HepG2 (cell line): ENCODE measurements around the gene CHN2. TPM values are rescaled to one million over a fixed set of nuclear protein-coding genes. Genes with fewer than 3 reads are reported as not detected.
A peak's percentile ranks its signal among the peaks of the same experiment; 100 is the strongest.

Experiments
- ATAC-seq: fragments of 200-7000 bp; cut with Tn5 transposase; 3 replicates; pipeline ENCODE4 v1.9.1; 2020; ENCODE audit warnings: mild to moderate bottlenecking, moderate library complexity
- BruUV-seq: library from RNA; stranded (reverse); fragments of 400-500 nt; replicated peaks from 2 replicates; lab custom pipeline; 2021; lab: Mats Ljungman, UMichigan
- CTCF ChIA-PET: fragments of 300-600 bp; formaldehyde crosslinking; extraction: SDS; loops from one replicate; lab custom pipeline; 2021; ENCODE audit warnings: low total read pairs, inconsistent platforms, low intra/inter-chr PET ratio; lab: Yijun Ruan, JAX
- POLR2A ChIA-PET: fragments of 350-600 bp; sonication (Branson Sonifier 250); formaldehyde crosslinking; loops from one replicate; lab custom pipeline; 2020; ENCODE audit warnings: antibody characterized with exemption, inconsistent platforms; lab: Yijun Ruan, JAX
- DNase-seq: peaks from one replicate; pipeline ENCODE4 v3.0.0-alpha.2; 2015; ENCODE audit warnings: low spot score
- FAIRE-seq: peaks from 3 replicates; lab custom pipeline; 2011; peaks lifted over from hg19 to GRCh38; lab: Jason Lieb, UNC
- H2AFZ ChIP-seq: one replicate; pipeline ENCODE4 v1.6.1; 2011; ENCODE audit warnings: low read length, inconsistent platforms
- H3K27ac ChIP-seq: fragments of 300-600 bp; 3 replicates; pipeline ENCODE4 v1.8.0; 2011; ENCODE audit warnings: mixed run types, mild to moderate bottlenecking, mixed read lengths, low read length, inconsistent platforms; ENCODE audit not compliant: insufficient read depth; ENCODE audit errors: extremely low read length
- H3K27me3 ChIP-seq, 2 experiments: fragments of 200-600 bp in 1 of 2; 2 replicates in 1 of 2; 3 replicates in 1 of 2; pipeline versions ENCODE4 v1.6.0 to v1.8.0; 2011; ENCODE audit warnings: low read length in 2 of 2, mild to moderate bottlenecking in 2 of 2, moderate library complexity in 2 of 2, inconsistent platforms in 1 of 2; ENCODE audit not compliant: insufficient read depth in 2 of 2, control insufficient read depth in 1 of 2
- H3K36me3 ChIP-seq, 2 experiments: fragments of 200-600 bp in 1 of 2; replicated peaks in 1 of 2; 2 replicates in 1 of 2; 3 replicates in 1 of 2; pipeline versions ENCODE4 v1.5.1 to v1.8.0; 2011; ENCODE audit warnings: low read length in 2 of 2, inconsistent platforms in 1 of 2; ENCODE audit not compliant: insufficient read depth in 2 of 2, control insufficient read depth in 1 of 2
- H3K4me1 ChIP-seq: 2 replicates; pipeline ENCODE4 v1.5.1; 2012; ENCODE audit warnings: low read length, inconsistent platforms; ENCODE audit not compliant: insufficient read depth
- H3K4me2 ChIP-seq: 2 replicates; pipeline ENCODE4 v1.6.0; 2011; ENCODE audit warnings: low read depth, low read length, inconsistent platforms
- H3K4me3 ChIP-seq, 3 experiments: fragments of 200-600 bp in 1 of 3; sonication (generic), shearing (Covaris generic) in 1 of 3; replicated peaks in 1 of 3; 2 replicates each; pipeline ENCODE4 v1.5.1; 2011 to 2016; ENCODE audit warnings: low read length in 3 of 3, inconsistent platforms in 2 of 3, low read depth in 2 of 3, mild to moderate bottlenecking in 2 of 3, control low read depth in 1 of 3, mixed read lengths in 1 of 3; ENCODE audit not compliant: insufficient read depth in 1 of 3
- H3K79me2 ChIP-seq: one replicate; pipeline ENCODE4 v1.6.1; 2011; ENCODE audit warnings: low read length, inconsistent platforms; ENCODE audit not compliant: insufficient read depth
- H3K9ac ChIP-seq: 2 replicates; pipeline ENCODE4 v1.6.0; 2011; ENCODE audit warnings: mild to moderate bottlenecking, low read depth, low read length, inconsistent platforms; ENCODE audit not compliant: insufficient read depth
- H3K9me3 ChIP-seq: 2 replicates; pipeline ENCODE4 v1.5.1; 2012; ENCODE audit warnings: mild to moderate bottlenecking, low read length
- H4K20me1 ChIP-seq: 2 replicates; pipeline ENCODE4 v1.6.0; 2011; ENCODE audit warnings: inconsistent platforms, mild to moderate bottlenecking, low read length, moderate library complexity; ENCODE audit not compliant: insufficient read depth
- ARID2 ChIP-seq: sonication (generic); formaldehyde crosslinking; IDR thresholded peaks from 2 replicates; pipeline ENCODE4 v1.8.1; 2022; ENCODE audit warnings: mild to moderate bottlenecking, missing genetic modification reagents, borderline replicate concordance
- ARID5B ChIP-seq: IDR thresholded peaks from 2 replicates; pipeline ENCODE4 v1.4.0; 2020; ENCODE audit warnings: mild to moderate bottlenecking, missing genetic modification reagents
- ARNT2 ChIP-seq: sonication (generic); formaldehyde crosslinking; IDR thresholded peaks from 2 replicates; pipeline ENCODE4 v1.8.0; 2022; ENCODE audit warnings: mild to moderate bottlenecking, low read depth, missing genetic modification reagents, moderate library complexity
- CENPX ChIP-seq: sonication (generic); formaldehyde crosslinking; IDR thresholded peaks from 2 replicates; pipeline ENCODE4 v1.9.0; 2021; ENCODE audit warnings: mild to moderate bottlenecking, missing genetic modification reagents, moderate library complexity
- HMG20B ChIP-seq: conservative IDR thresholded peaks from 2 replicates; pipeline ENCODE4 v1.6.1; 2016; ENCODE audit warnings: missing genetic modification reagents, missing compliant biosample characterization
- HNF4G ChIP-seq, 2 experiments: sonication (generic) in 1 of 2; formaldehyde crosslinking in 1 of 2; IDR thresholded peaks; 2 replicates each; pipeline versions ENCODE4 v1.4.0 to v1.6.1; 2011 to 2020; ENCODE audit warnings: borderline replicate concordance in 2 of 2, low read depth in 2 of 2, mild to moderate bottlenecking in 2 of 2, low read length in 1 of 2, missing genetic modification reagents in 1 of 2, moderate library complexity in 1 of 2
- PLSCR1 ChIP-seq: sonication (generic); formaldehyde crosslinking; IDR thresholded peaks from 2 replicates; pipeline ENCODE4 v1.5.0; 2020; ENCODE audit warnings: missing genetic modification reagents, mild to moderate bottlenecking, borderline replicate concordance
- SALL2 ChIP-seq: sonication (generic); formaldehyde crosslinking; IDR thresholded peaks from 2 replicates; pipeline ENCODE4 v1.8.1; 2023; ENCODE audit warnings: mild to moderate bottlenecking, missing genetic modification reagents, inconsistent platforms
- SCMH1 ChIP-seq: sonication (generic); formaldehyde crosslinking; IDR thresholded peaks from 2 replicates; pipeline ENCODE4 v1.9.0; 2021; ENCODE audit warnings: missing genetic modification reagents, mild to moderate bottlenecking, borderline replicate concordance
- SOX5 ChIP-seq: IDR thresholded peaks from 2 replicates; pipeline ENCODE4 v1.6.1; 2016; ENCODE audit warnings: borderline replicate concordance
- ZNF234 ChIP-seq: sonication (generic); formaldehyde crosslinking; conservative IDR thresholded peaks from 2 replicates; pipeline ENCODE4 v1.5.1; 2020; ENCODE audit warnings: mild to moderate bottlenecking, missing genetic modification reagents
- ZNF615 ChIP-seq: sonication (generic); formaldehyde crosslinking; IDR thresholded peaks from 2 replicates; pipeline ENCODE4 v1.5.0; 2020; ENCODE audit warnings: mild to moderate bottlenecking, missing genetic modification reagents, borderline replicate concordance
- ZNF709 ChIP-seq: sonication (generic); formaldehyde crosslinking; IDR thresholded peaks from 2 replicates; pipeline ENCODE4 v1.5.0; 2020; ENCODE audit warnings: mild to moderate bottlenecking, missing genetic modification reagents
- WGBS: methylation state at CpG from one replicate; pipeline ENCODE4 v1.1.6; 2017; ENCODE audit warnings: low lambda C conversion rate; 5-methylcytosine and 5-hydroxymethylcytosine counted together
- in situ Hi-C: cut with HindIII; loops from 2 replicates; pipeline ENCODE4 v1.10.0; 2017; ENCODE audit warnings: low pct_unique_long_range_greater_than_20kb; ENCODE audit not compliant: extremely low pct_ligation_motif_present
- intact Hi-C: fragments of 100-400 bp; cut with micrococcal nuclease; formaldehyde crosslinking; loops from one replicate; pipeline ENCODE4 v1.10.0; 2022; ENCODE audit not compliant: unreplicated experiment
- polyA plus RNA-seq, 8 experiments: library from polyadenylated mRNA; depleted of rRNA in 3 of 8; stranded (reverse) in 7 of 8; unstranded in 1 of 8; fragments of >200 nt; fragmentation: Illumina TruSeq in 4 of 8; extraction: Trizol in 4 of 8; gene quantifications; 2 replicates each; pipeline versions ENCODE4 v1.2.1 to v1.2.3, GENCODE V29; 2011 to 2016; ENCODE audit warnings: low read depth in 4 of 8, missing spikeins in 1 of 8, mixed read lengths in 1 of 8; ENCODE audit not compliant: insufficient read depth in 1 of 8
- total RNA-seq, 5 experiments: library from RNA; depleted of rRNA; stranded (reverse); fragments of >200 nt; fragmentation: Illumina TruSeq; extraction: Trizol; gene quantifications; 2 replicates each; pipeline ENCODE4 v1.2.3, GENCODE V29; 2016; ENCODE audit warnings: low read depth in 1 of 5
- TF ChIP-seq, protein P1 (sequence below): IDR thresholded peaks from 2 replicates; pipeline ENCODE4 v1.6.1; 2016; ENCODE audit warnings: low read depth, control low read depth
- TF ChIP-seq, protein P2 (sequence below): sonication (generic); formaldehyde crosslinking; IDR thresholded peaks from 2 replicates; pipeline ENCODE4 v1.4.0; 2020; ENCODE audit warnings: missing genetic modification reagents

The CHN2 gene
- total and polyA plus RNA-seq, 2 of the 13 experiments (the other 11 are each of a cell fraction or from before 2014, with no cell fraction given), result 23.5 to 30.5 TPM

- TF ChIP-seq ARID5B (0 out of 2 replicates have a peak, but pooled peaks have one; percentile 8), HMG20B (no peak), ARID2 (CRISPR knock-in tag) (no peak), ZNF615 (no peak), ARNT2 (no peak), PLSCR1 (no peak), ZNF234 (no peak), SOX5 (CRISPR knock-in tag) (peak; percentile 27; the same call in 1 of the 2 replicates)
Observed at GRCh38 chr7:29488977-29489376, 294.4 kb downstream of the CHN2 start (continued).

DNA sequence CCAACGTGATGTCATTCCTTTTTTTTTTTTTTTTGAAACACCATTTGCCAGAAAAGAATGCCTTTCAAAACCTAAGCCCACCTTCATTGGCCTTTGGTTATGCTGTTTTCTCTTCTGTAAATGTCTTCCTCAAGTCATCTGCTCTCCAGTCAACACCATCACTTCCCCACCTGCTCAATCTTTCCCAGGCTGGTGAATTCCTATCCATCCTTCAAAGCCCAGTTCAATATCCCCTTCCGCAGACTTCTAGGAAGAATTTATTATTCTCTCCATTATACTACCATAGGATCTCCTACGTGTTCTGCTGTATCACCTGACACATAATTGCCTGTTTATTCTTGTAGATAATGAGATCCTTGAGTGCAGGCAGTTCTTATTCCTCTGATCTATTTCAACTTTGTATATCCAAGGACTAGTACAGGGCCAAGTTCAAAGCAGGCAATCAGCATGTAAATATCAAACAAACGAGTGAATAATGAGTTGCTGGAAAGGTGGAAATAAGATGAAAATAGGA lies 295.6 kb downstream of the CHN2 start:
- intact Hi-C loops, result loop anchor here (10.0 kb wide), 1 partner anchor 55 kb away; no protein-coding TSS in a partner anchor
- CTCF ChIA-PET, result no interaction called here
- H3K27ac ChIP-seq, result no peak overlapping the region
- no peak overlapping the region for H2AFZ ChIP-seq
- DNase-seq (no peak), FAIRE-seq (no peak), ATAC-seq (no peak)
- no peak overlapping the region for H3K9ac ChIP-seq
- POLR2A ChIA-PET, result no interaction called here
- peaks cover 69% of the 10 kb centered on the region for H3K4me1 ChIP-seq
- no peaks in the 10 kb centered on the region for H3K27me3 ChIP-seq
- WGBS, result 93% methylated on average over 4 of the region's 4 CpGs
- no peaks in the 10 kb centered on the region for H4K20me1 ChIP-seq
- no peaks in the 10 kb centered on the region for H3K79me2 ChIP-seq
- H3K9me3 ChIP-seq, result no peaks in the 10 kb centered on the region
- in situ Hi-C loops, result no loop called here
- H3K36me3 ChIP-seq, result peaks cover 2 to 4% of the 10 kb centered on the region in 2 experiments; a peak in 2 of 5 replicates
- no TSS peak for BruUV-seq
- H3K4me3 ChIP-seq, result no peak overlapping the region
- H3K4me2 ChIP-seq, result no peak overlapping the region
- no peak for TF ChIP-seq CENPX (CRISPR knock-in tag)
- no peak for TF ChIP-seq SCMH1 (CRISPR knock-in tag)
- TF ChIP-seq, protein P1, sequence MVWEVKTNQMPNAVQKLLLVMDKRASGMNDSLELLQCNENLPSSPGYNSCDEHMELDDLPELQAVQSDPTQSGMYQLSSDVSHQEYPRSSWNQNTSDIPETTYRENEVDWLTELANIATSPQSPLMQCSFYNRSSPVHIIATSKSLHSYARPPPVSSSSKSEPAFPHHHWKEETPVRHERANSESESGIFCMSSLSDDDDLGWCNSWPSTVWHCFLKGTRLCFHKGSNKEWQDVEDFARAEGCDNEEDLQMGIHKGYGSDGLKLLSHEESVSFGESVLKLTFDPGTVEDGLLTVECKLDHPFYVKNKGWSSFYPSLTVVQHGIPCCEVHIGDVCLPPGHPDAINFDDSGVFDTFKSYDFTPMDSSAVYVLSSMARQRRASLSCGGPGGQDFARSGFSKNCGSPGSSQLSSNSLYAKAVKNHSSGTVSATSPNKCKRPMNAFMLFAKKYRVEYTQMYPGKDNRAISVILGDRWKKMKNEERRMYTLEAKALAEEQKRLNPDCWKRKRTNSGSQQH (CRISPR knock-in tag), result no peak
- no peak for TF ChIP-seq ZNF709 (CRISPR knock-in tag)
- TF ChIP-seq SALL2 (CRISPR knock-in tag), result no peak
- TF ChIP-seq, protein P2, sequence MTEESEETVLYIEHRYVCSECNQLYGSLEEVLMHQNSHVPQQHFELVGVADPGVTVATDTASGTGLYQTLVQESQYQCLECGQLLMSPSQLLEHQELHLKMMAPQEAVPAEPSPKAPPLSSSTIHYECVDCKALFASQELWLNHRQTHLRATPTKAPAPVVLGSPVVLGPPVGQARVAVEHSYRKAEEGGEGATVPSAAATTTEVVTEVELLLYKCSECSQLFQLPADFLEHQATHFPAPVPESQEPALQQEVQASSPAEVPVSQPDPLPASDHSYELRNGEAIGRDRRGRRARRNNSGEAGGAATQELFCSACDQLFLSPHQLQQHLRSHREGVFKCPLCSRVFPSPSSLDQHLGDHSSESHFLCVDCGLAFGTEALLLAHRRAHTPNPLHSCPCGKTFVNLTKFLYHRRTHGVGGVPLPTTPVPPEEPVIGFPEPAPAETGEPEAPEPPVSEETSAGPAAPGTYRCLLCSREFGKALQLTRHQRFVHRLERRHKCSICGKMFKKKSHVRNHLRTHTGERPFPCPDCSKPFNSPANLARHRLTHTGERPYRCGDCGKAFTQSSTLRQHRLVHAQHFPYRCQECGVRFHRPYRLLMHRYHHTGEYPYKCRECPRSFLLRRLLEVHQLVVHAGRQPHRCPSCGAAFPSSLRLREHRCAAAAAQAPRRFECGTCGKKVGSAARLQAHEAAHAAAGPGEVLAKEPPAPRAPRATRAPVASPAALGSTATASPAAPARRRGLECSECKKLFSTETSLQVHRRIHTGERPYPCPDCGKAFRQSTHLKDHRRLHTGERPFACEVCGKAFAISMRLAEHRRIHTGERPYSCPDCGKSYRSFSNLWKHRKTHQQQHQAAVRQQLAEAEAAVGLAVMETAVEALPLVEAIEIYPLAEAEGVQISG, result no peak
- no peak for TF ChIP-seq HNF4G (IDR thresholded peaks at IDR 0.05; ENCODE audit: borderline replicate concordance, low read depth, low read length)
- TF ChIP-seq HNF4G (CRISPR knock-in tag; IDR thresholded peaks at IDR 0.05; ENCODE audit: borderline replicate concordance, low read depth), result no peak
